Upper lobe of left lung (tissue), 6 donors: ENCODE measurements around the gene AURKAIP1. TPM values are rescaled to one million over a fixed set of nuclear protein-coding genes. Genes with fewer than 3 reads are reported as not detected.

Source experiments
- ATAC-seq, 2 donors: fragments of 200-7000 bp; cut with Tn5 transposase; one replicate each; pipeline ENCODE4 v1.9.1; 2022; ENCODE audit warnings: mild to moderate bottlenecking in 2 of 2, moderate library complexity in 2 of 2; ENCODE audit not compliant: low FRiP score in 2 of 2
- DNase-seq, 2 donors: peaks; one replicate each; pipeline ENCODE4 v3.0.0-alpha.2; 2019 to 2020
- H3K27ac ChIP-seq, 4 donors: fragments of 200-600 bp; sonication (generic); one replicate each; pipeline ENCODE4 v1.5.1; 2016 to 2019
- H3K27me3 ChIP-seq, 4 donors: fragments of 200-600 bp; sonication (generic); one replicate each; pipeline ENCODE4 v1.5.1; 2017 to 2019
- H3K36me3 ChIP-seq, 4 donors: fragments of 200-600 bp; sonication (generic); one replicate each; pipeline ENCODE4 v1.5.1; 2016 to 2019
- H3K4me1 ChIP-seq, 4 donors: fragments of 200-600 bp; sonication (generic); one replicate each; pipeline ENCODE4 v1.5.1; 2018 to 2019
- H3K4me3 ChIP-seq, 4 donors: fragments of 200-600 bp; sonication (generic); one replicate each; pipeline ENCODE4 v1.5.1; 2017 to 2019; ENCODE audit warnings: mild to moderate bottlenecking in 2 of 4, moderate library complexity in 1 of 4
- H3K9me3 ChIP-seq, 4 donors: fragments of 200-600 bp; sonication (generic); one replicate each; pipeline ENCODE4 v1.5.1; 2018 to 2019
- EP300 ChIP-seq, 4 donors: sonication (generic); formaldehyde crosslinking; IDR thresholded peaks; one replicate each; pipeline ENCODE4 v1.5.1; 2017; ENCODE audit warnings: antibody characterized with exemption in 4 of 4, control low read depth in 2 of 4
- POLR2A ChIP-seq, 4 donors: fragments of 450-650 bp; IDR thresholded peaks; one replicate each; pipeline ENCODE4 v1.5.1; 2016 to 2017; ENCODE audit warnings: antibody characterized with exemption in 4 of 4, mild to moderate bottlenecking in 2 of 4
- POLR2AphosphoS5 ChIP-seq, 2 donors: sonication (generic); formaldehyde crosslinking; IDR thresholded peaks; one replicate each; pipeline ENCODE4 v1.5.1; 2017; ENCODE audit warnings: antibody characterized with exemption in 2 of 2
- WGBS, 2 donors: methylation state at CpG; one replicate each; pipeline ENCODE4 v1.1.5; 2017 to 2018; 5-methylcytosine and 5-hydroxymethylcytosine counted together
- total RNA-seq, 6 donors: library from RNA; depleted of rRNA in 4 of 6; stranded (reverse); fragments of >200 nt in 4 of 6; gene quantifications; one replicate each; pipeline versions ENCODE4 v1.1.0 to v1.2.1, GENCODE V29; 2016 to 2021
- TF ChIP-seq, protein P1 (sequence below), 6 experiments: fragments of 450-650 bp in 4 of 6; fragments of 200-600 bp in 2 of 6; sonication (generic) in 2 of 6; IDR thresholded peaks; one replicate each; pipeline ENCODE4 v1.5.1; 2016 to 2019; ENCODE audit warnings: antibody characterized with exemption in 6 of 6
- donor health status: DM: no; HTN: no; CAD: no; lungs with moderate emphysema.
- donor health status: DM: no; HTN: yes; CAD: no; lungs with severe emphysema.

The AURKAIP1 gene
- total RNA-seq, 6 donors from 2014 or later: 76.0 to 149 (median 119) TPM

DNA sequence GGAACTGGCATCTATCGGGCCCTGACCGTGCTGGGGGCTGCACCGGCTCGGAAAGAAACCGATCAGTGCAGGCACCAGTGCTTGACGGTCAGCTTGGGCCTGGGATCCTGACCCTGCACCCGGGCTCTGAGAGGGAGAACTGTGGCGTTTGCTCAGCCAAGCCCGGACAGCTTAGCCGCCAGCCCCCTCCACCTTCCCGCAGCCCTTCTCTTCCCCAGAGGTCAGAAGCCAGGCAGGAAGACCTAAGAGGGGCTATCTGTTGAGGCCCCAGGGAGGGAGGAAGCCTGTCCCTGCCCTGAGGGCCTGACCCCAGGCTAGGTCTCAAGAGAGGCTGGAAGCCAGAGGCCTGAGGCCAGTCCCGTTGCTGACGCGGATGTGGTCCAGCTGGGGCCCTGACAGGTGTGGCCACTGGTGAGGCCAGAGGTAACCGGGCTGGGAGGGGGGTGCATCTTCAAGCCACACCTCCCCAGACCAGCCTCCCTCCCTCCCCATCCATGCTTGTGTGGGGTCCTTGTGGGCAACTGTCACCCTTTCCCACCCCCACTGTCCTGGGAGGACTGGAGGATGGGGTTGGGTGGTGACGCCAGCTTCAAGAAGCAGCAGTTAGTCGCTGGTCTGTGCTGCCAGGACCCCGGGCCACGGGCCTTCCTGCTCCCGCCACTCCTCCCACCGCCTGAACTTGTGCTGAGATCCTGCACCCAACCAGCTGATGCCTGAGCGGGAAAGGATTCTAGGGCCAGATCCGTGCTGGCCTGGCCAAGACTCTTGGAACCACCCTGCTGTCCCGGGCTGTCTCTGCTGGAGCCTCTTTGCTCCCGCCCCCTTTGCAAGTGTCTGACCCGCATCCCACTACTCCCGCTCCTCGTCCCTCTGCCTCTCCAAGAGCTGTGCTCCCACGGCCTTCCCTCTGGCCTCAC lies 23.2 kb downstream of the AURKAIP1 start:
- TF ChIP-seq POLR2A (IDR thresholded peaks at IDR 0.05) (no peak), POLR2AphosphoS5 (IDR thresholded peaks at IDR 0.05) (peak; percentile 20 to 40)
- WGBS, 2 donors: 57 to 77% methylated on average over 8 to 22 of the region's 29 CpGs
- H3K27ac ChIP-seq: peak overlapping the region in 3 of 4 donors; percentile 42 to 76 (median 70)
- DNase-seq (peak in 1 of 2 donors; percentile 83), ATAC-seq (peak in 1 of 2 donors; percentile 60)
- peak overlapping the region in 1 of 4 donors; percentile 17 for H3K4me3 ChIP-seq
- H3K9me3 ChIP-seq: no peaks in the 10 kb centered on the region
- peaks cover 0 to 6% (median 0%) of the 10 kb centered on the region in 4 donors for H3K36me3 ChIP-seq
- peaks cover 43 to 68% (median 60%) of the 10 kb centered on the region in 4 donors for H3K4me1 ChIP-seq
- H3K27me3 ChIP-seq: peaks cover 2 to 37% (median 26%) of the 10 kb centered on the region in 4 donors

DNA sequence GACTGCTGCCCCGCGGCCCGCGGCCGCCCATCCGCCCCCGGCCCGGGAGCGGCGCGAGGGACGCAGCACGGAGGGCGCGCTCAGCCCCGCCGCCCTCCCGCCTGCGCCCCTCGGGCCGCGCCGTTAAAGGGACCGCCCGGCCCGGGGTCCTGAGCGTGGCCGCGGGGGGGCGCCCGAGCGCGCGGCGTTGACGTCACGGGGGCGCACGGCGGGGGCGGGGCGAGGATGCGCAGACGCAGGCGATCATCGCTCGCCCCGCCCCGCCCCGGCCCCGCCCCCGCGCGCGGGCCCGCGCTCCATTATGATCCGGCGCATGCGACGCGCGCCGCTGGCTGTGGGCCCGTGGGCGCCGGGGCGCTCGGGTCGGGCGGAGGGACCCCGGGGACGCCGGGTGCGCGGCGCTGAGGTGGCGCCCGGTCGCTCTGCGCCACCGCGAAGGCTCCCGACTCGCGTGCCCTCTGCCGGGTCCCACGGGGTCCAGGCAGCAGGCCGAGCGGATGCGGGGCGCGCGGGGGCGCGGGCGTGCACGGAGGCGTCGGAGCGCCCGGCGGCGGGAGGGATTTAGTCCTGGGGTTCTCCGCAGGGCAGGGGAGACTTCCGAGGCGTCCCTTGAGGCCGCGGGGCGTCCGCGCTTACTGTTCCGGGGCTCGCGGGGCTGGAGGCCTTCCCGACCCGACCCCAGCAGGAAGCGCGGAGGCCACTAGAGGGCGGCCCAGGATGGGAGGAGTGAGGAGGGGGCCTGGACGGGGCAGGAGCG lies 25.6 kb downstream of the AURKAIP1 start, which contains the start of gene DVL1:
Gene DVL1 (minus strand): TSS at position 163 of the 757 bp plus-strand sequence. CDS start 353 bp downstream, outside the sequence.
- Histone ChIP-seq H3K4me1 (peaks cover 49 to 68% (median 63%) of the 10 kb centered on the region in 4 donors), H3K9me3 (no peaks in the 10 kb centered on the region), H3K36me3 (peaks cover 0 to under 1% (median 0%) of the 10 kb centered on the region in 4 donors), H3K27me3 (peaks cover 1 to 17% (median 14%) of the 10 kb centered on the region in 4 donors), H3K4me3 (peak within 1 kb of the TSS; percentile 70 to 93 (median 83)), H3K27ac (peak within 1 kb of the TSS; percentile 66 to 89 (median 83))
- ATAC-seq: peak in 1 of 2 donors; percentile 77
- TF ChIP-seq, protein P1, sequence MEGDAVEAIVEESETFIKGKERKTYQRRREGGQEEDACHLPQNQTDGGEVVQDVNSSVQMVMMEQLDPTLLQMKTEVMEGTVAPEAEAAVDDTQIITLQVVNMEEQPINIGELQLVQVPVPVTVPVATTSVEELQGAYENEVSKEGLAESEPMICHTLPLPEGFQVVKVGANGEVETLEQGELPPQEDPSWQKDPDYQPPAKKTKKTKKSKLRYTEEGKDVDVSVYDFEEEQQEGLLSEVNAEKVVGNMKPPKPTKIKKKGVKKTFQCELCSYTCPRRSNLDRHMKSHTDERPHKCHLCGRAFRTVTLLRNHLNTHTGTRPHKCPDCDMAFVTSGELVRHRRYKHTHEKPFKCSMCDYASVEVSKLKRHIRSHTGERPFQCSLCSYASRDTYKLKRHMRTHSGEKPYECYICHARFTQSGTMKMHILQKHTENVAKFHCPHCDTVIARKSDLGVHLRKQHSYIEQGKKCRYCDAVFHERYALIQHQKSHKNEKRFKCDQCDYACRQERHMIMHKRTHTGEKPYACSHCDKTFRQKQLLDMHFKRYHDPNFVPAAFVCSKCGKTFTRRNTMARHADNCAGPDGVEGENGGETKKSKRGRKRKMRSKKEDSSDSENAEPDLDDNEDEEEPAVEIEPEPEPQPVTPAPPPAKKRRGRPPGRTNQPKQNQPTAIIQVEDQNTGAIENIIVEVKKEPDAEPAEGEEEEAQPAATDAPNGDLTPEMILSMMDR (IDR thresholded peaks at IDR 0.05): peak; percentile 43 to 72 (median 62)
- TF ChIP-seq POLR2AphosphoS5 (IDR thresholded peaks at IDR 0.05) (peak in 1 of 2 donors; percentile 6), POLR2A (IDR thresholded peaks at IDR 0.05) (peak in 1 of 4 donors; percentile 70), EP300 (IDR thresholded peaks at IDR 0.05) (no peak)
- peak; percentile 48 to 95 for DNase-seq
- WGBS, 2 donors: 0% methylated on average over 16 of the region's 122 CpGs; no CpG with 5 or more reads in 1 of the 2 donors

DNA sequence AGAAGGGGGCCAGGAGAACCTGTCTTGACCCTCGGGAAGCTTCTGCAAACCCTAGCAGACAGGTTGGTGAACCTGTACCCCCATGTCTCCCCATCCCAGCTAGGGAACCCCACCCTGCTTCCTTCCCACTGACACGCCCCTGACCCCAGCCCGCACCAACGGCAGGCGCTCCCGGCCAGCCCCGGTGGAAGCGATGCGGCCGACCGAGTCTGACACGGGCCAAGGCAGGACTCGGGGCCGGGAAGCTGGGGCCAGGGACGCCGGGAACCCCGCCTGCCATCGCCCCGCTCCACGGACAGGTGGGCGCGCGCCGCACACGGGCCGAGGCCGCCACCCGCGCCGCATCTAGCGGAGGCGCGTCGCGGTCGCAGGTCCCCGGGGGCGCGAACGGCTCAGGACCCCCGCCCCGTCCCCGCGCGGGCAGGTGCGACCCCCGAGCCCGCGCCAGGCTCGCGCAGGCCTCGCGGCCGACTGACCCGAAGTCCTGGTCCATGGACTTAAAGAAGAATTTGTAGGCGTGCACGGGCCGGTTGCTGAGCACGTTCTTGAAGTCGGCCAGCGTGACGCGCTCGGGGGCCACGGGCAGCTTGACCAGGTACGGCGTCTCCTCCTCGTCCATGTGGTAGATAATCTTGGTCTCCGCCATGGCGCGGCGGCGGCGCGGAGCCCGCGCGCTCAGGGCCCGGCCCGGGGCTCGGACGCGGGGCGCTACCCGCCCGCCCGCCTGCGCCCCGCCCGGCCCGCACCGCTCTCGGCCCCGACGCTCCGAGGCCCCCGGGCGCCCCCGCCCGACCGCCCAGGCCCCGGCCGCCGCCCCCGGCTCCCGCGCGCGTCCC lies 26.4 kb downstream of the AURKAIP1 start:
- Histone ChIP-seq H3K9me3 (no peaks in the 10 kb centered on the region), H3K4me3 (peak overlapping the region; percentile 70 to 93 (median 83)), H3K27ac (peak overlapping the region; percentile 60 to 89 (median 70)), H3K36me3 (no peaks in the 10 kb centered on the region), H3K27me3 (peaks cover 0 to 10% (median 7%) of the 10 kb centered on the region in 4 donors), H3K4me1 (peaks cover 42 to 68% (median 63%) of the 10 kb centered on the region in 4 donors)
- DNase-seq (peak; percentile 47 to 92), ATAC-seq (peak in 1 of 2 donors; percentile 0)
- TF ChIP-seq EP300 (IDR thresholded peaks at IDR 0.05): no peak
- no peak for TF ChIP-seq POLR2AphosphoS5 (IDR thresholded peaks at IDR 0.05)
- TF ChIP-seq, protein P1 (IDR thresholded peaks at IDR 0.05): no peak
- no peak for TF ChIP-seq POLR2A (IDR thresholded peaks at IDR 0.05)
- 0 to 1% methylated on average over 3 to 33 of the region's 109 CpGs for WGBS, 2 donors

DNA sequence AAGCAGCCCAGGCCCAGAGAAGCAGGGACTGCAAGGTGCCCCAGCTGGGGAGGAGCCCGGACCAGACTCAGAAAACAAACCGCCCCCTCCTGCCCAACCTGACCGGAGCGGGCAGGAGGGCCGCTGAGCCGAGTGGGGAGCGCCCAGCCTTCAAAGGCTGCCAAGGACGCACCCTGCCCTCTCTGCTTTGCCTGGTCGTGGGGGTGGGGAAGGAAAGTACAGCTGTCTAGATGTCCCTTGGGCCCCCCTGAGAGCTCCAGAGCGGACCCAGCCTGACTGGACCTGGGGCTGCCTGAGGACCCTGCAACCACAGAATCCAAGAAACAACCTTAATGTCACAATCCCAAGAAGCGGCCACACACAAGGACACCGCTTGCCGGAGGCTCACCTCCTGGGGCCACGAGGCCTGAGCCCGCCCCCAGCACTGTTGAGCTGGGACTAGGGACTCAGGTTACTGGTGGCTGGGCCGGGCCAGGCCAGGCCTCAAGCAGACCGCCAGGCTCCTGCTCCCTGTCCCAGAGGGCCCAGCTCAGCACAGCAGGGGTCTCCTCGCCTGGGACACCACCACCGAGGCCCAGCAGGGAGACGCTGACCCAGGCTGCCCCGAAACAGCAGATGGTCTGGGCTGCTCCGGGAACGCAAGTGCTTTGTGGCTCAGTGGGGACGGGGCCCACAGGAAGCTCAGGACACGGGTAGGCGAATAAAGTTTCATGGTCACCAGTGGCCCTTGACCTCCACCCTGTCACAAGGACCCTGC lies 27.2 kb downstream of the AURKAIP1 start:
- ATAC-seq: peak in 1 of 2 donors; percentile 37
- Histone ChIP-seq H3K4me3 (peak overlapping the region; percentile 70 to 93 (median 83)), H3K27me3 (peaks cover 0 to 2% (median under 1%) of the 10 kb centered on the region in 4 donors), H3K9me3 (no peaks in the 10 kb centered on the region), H3K4me1 (peaks cover 37 to 64% (median 55%) of the 10 kb centered on the region in 4 donors), H3K36me3 (no peaks in the 10 kb centered on the region), H3K27ac (peak overlapping the region; percentile 60 to 89 (median 70))
- peak in 1 of 4 donors; percentile 52 for TF ChIP-seq POLR2A (IDR thresholded peaks at IDR 0.05)
- TF ChIP-seq, protein P1 (IDR thresholded peaks at IDR 0.05): no peak
- DNase-seq: peak; percentile 76 to 81
- WGBS, 2 donors: 41 to 60% methylated on average over 7 to 26 of the region's 26 CpGs
